ENCODE results near the gene SLC9A8. TPM values are rescaled to one million over a fixed set of nuclear protein-coding genes. Genes with fewer than 3 reads are reported as not detected.

SLC9A8 gene
- total and polyA plus RNA-seq, 2 donors (not counting 3 experiments of a cell fraction or from before 2014, with no cell fraction given): 5.1 to 14.4 TPM

DNA sequence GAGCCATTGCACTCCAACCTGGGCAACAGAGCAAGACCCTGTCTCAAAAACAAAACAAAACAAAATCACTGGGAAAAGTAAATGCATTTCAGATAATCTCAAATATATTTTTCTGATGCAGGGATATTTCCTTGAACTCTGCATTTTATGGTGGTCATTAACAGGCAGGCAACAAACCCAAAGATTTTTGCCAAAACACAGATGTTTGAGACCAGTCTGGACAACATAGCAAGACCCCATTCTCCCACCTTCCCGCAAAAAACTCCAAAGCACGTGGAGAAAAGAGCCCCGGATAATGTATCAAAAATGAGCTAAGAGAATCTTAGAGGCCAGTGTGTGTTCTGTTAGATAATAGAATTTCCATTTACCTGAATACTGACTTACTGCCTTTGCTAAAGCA, 44.3 kb downstream of the SLC9A8 start:
- TF ChIP-seq, protein P1, sequence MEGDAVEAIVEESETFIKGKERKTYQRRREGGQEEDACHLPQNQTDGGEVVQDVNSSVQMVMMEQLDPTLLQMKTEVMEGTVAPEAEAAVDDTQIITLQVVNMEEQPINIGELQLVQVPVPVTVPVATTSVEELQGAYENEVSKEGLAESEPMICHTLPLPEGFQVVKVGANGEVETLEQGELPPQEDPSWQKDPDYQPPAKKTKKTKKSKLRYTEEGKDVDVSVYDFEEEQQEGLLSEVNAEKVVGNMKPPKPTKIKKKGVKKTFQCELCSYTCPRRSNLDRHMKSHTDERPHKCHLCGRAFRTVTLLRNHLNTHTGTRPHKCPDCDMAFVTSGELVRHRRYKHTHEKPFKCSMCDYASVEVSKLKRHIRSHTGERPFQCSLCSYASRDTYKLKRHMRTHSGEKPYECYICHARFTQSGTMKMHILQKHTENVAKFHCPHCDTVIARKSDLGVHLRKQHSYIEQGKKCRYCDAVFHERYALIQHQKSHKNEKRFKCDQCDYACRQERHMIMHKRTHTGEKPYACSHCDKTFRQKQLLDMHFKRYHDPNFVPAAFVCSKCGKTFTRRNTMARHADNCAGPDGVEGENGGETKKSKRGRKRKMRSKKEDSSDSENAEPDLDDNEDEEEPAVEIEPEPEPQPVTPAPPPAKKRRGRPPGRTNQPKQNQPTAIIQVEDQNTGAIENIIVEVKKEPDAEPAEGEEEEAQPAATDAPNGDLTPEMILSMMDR (IDR thresholded peaks at IDR 0.05; ENCODE audit: extremely low read depth in 1 of 2, insufficient read depth in 1 of 2, low read depth in 1 of 2, low read length in 2 of 2): no peak
- no peak for TF ChIP-seq MYC (IDR thresholded peaks at IDR 0.05; ENCODE audit: low read depth, low read length)
- TF ChIP-seq POLR2AphosphoS5 (IDR thresholded peaks at IDR 0.05; ENCODE audit: insufficient read depth, low read depth, low read length): no peak
- TF ChIP-seq GATA2 (IDR thresholded peaks at IDR 0.05; ENCODE audit: insufficient read depth, insufficient read length, low read depth, low read length): no peak
- TF ChIP-seq EZH2 (IDR thresholded peaks at IDR 0.05; ENCODE audit: borderline replicate concordance, low read depth, low read length, severe bottlenecking): no peak
- Histone ChIP-seq H3K9me3 (replicated peaks; ENCODE audit: control insufficient read depth, insufficient read depth, low read length) (no peaks in the 10 kb centered on the region), H3K4me2 (ENCODE audit: insufficient read depth, low read length) (no peak overlapping the region), H3K36me3 (ENCODE audit: control insufficient read depth in 2 of 2, extremely low read depth in 1 of 2, insufficient read depth in 2 of 2, low read length in 2 of 2) (peaks cover 0 to 10% of the 10 kb centered on the region in 2 experiments), H3K9ac (replicated peaks; ENCODE audit: extremely low read depth, insufficient read depth, low read length) (no peak overlapping the region), H3K4me1 (ENCODE audit: control insufficient read depth, extremely low read depth, insufficient read depth, low read length) (no peaks in the 10 kb centered on the region), H2AFZ (ENCODE audit: low read depth, low read length) (no peak overlapping the region), H3K4me3 (replicated peaks in 1 of 3; ENCODE audit: insufficient read depth in 1 of 3, low read depth in 1 of 3, low read length in 3 of 3) (no peak overlapping the region), H3K79me2 (ENCODE audit: control insufficient read depth, insufficient read depth, low read length) (no peaks in the 10 kb centered on the region), H3K9me1 (replicated peaks; ENCODE audit: control insufficient read depth, extremely low read depth, insufficient read depth, low read length) (no peaks in the 10 kb centered on the region), H4K20me1 (replicated peaks; ENCODE audit: control insufficient read depth, extremely low read depth, insufficient read depth, low read length) (no peaks in the 10 kb centered on the region), H3K27ac (ENCODE audit: insufficient read depth, low read depth, low read length) (no peak overlapping the region), H3K27me3 (ENCODE audit: control insufficient read depth in 2 of 2, insufficient read depth in 2 of 2, low read length in 2 of 2) (no peaks in the 10 kb centered on the region)
- no peak for DNase-seq (ENCODE audit: low read depth, low spot score)
- POLR2A ChIA-PET: interaction anchor here (0.6 kb wide), 1 partner anchor 74 kb away, joined by 7 read pairs; no protein-coding TSS in a partner anchor
- dilution Hi-C loops (cut with MboI; ENCODE audit: extremely low pct_ligation_motif_present, low sequenced_read_pairs): no loop called here
- CTCF ChIA-PET: interaction anchor here (0.9 to 1.6 kb wide), 2 partner anchors 10 to 31 kb away, joined by 3 to 7 read pairs; no protein-coding TSS in a partner anchor
- no TSS peak for BruUV-seq (replicated peaks)
- intact Hi-C loops (cut with micrococcal nuclease): no loop called here
- FAIRE-seq: peak; percentile 12

Data from endothelial cell of umbilical vein (primary cell).